GM12891 (cell line): ENCODE results near the gene KCNQ1OT1.

Experiments
- DNase-seq: peaks from one replicate; pipeline ENCODE4 v3.0.0; 2011; ENCODE audit warnings: low spot score; ENCODE audit not compliant: insufficient read length
- FAIRE-seq: peaks from 2 replicates; lab custom pipeline; 2011; peaks lifted over from hg19 to GRCh38; lab: Jason Lieb, UNC
- PAX5 ChIP-seq: IDR thresholded peaks from 2 replicates; pipeline ENCODE4 v1.6.1; 2011; ENCODE audit warnings: low read length, moderate library complexity, mild to moderate bottlenecking; ENCODE audit not compliant: insufficient read depth, severe bottlenecking
- POLR2A ChIP-seq: IDR thresholded peaks from 2 replicates; pipeline ENCODE4 v1.6.1; 2011; ENCODE audit warnings: low read depth, low read length, control low read depth
- POLR2AphosphoS5 ChIP-seq: IDR thresholded peaks from 2 replicates; pipeline ENCODE4 v1.6.1; 2011; ENCODE audit warnings: low read depth, low read length, control low read depth
- POU2F2 ChIP-seq: IDR thresholded peaks from 2 replicates; pipeline ENCODE4 v1.6.1; 2011; ENCODE audit warnings: low read depth, mild to moderate bottlenecking, control low read depth, low read length, moderate library complexity
- SPI1 ChIP-seq: IDR thresholded peaks from 2 replicates; pipeline ENCODE4 v1.6.1; 2011; ENCODE audit warnings: low read depth, low read length, control low read depth
- TAF1 ChIP-seq: IDR thresholded peaks from 2 replicates; pipeline ENCODE4 v1.6.1; 2011; ENCODE audit warnings: low read depth, low read length, control low read depth

Gene KCNQ1OT1

GRCh38 chr11:2663506-2663905 lies 36.3 kb downstream of the KCNQ1OT1 start:
- FAIRE-seq (no peak), DNase-seq (no peak)
- TF ChIP-seq SPI1 (no peak), PAX5 (no peak), POU2F2 (no peak), TAF1 (no peak), POLR2AphosphoS5 (no peak), POLR2A (no peak)

- no peak for DNase-seq
- TF ChIP-seq TAF1 (no peak), SPI1 (no peak), PAX5 (no peak), POLR2AphosphoS5 (no peak), POLR2A (no peak), POU2F2 (no peak)
- FAIRE-seq: no peak
Measured at GRCh38 chr11:2662430-2663299, 37.1 kb downstream of the KCNQ1OT1 start.

- no peak for DNase-seq
Measured at GRCh38 chr11:2662024-2662312, 37.8 kb downstream of the KCNQ1OT1 start.

GRCh38 chr11:2661173-2662023 lies 38.4 kb downstream of the KCNQ1OT1 start:
- FAIRE-seq (no peak), DNase-seq (no peak)
- TF ChIP-seq SPI1 (no peak), POU2F2 (no peak), TAF1 (no peak), POLR2A (no peak), POLR2AphosphoS5 (no peak)

More at GRCh38 chr11:2662024-2662312, 37.8 kb downstream of the KCNQ1OT1 start:
- FAIRE-seq: no peak
- TF ChIP-seq POLR2AphosphoS5 (no peak), SPI1 (no peak), TAF1 (no peak)

GRCh38 chr11:2660357-2660939 lies 39.3 kb downstream of the KCNQ1OT1 start:
- no peak for TF ChIP-seq POU2F2
- TF ChIP-seq TAF1: no peak
- no peak for TF ChIP-seq POLR2AphosphoS5
- no peak for TF ChIP-seq POLR2A
- TF ChIP-seq SPI1: no peak
- TF ChIP-seq PAX5: no peak
- FAIRE-seq (no peak), DNase-seq (no peak)

- TF ChIP-seq POLR2AphosphoS5: no peak
- no peak for TF ChIP-seq POU2F2
- TF ChIP-seq PAX5: no peak
- no peak for TF ChIP-seq SPI1
- TF ChIP-seq TAF1: no peak
- no peak for TF ChIP-seq POLR2A
- no peak for DNase-seq
- FAIRE-seq: no peak
Measured at GRCh38 chr11:2657697-2658284, 42.0 kb downstream of the KCNQ1OT1 start.

GRCh38 chr11:2656859-2657258 lies 42.9 kb downstream of the KCNQ1OT1 start:
- TF ChIP-seq POU2F2 (no peak), TAF1 (no peak), POLR2AphosphoS5 (no peak), PAX5 (no peak), POLR2A (no peak), SPI1 (no peak)
- DNase-seq (no peak), FAIRE-seq (no peak)

- DNase-seq (no peak), FAIRE-seq (no peak)
- TF ChIP-seq POLR2AphosphoS5 (no peak), TAF1 (no peak)
Measured at GRCh38 chr11:2655834-2656622, 43.8 kb downstream of the KCNQ1OT1 start.

GRCh38 chr11:2655016-2655719 lies 44.6 kb downstream of the KCNQ1OT1 start:
- no peak for DNase-seq
- TF ChIP-seq POU2F2 (no peak), POLR2A (no peak), PAX5 (no peak), POLR2AphosphoS5 (no peak), SPI1 (no peak), TAF1 (no peak)
- FAIRE-seq: no peak
